Measurements from ENCODE around the gene KCNAB2.

DNA sequence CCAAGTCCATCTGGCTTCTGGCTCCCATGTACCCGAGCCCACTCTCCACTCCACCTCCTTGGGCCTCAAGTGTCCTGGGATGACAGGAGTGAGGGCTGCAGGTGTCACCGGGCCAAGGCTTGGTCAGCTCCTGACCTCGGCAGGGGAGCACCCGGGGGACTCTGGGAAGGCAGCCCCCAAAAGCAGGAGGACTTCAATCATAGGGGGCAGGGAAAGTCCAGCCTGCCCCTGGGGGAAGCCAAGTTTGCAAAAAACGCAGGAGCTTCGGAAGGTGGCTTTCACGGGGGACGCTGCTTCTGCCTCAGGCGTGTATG is 56.8 kb downstream of the KCNAB2 start:
- no peak for TF ChIP-seq ESRRG (CRISPR knock-in tag; IDR thresholded peaks at IDR 0.05)
- no peak for TF ChIP-seq ZFP30 (CRISPR knock-in tag; IDR thresholded peaks at IDR 0.05)
- TF ChIP-seq TCF4 (CRISPR knock-in tag; IDR thresholded peaks at IDR 0.05; ENCODE audit: borderline replicate concordance), result no peak
- TF ChIP-seq, protein P1, sequence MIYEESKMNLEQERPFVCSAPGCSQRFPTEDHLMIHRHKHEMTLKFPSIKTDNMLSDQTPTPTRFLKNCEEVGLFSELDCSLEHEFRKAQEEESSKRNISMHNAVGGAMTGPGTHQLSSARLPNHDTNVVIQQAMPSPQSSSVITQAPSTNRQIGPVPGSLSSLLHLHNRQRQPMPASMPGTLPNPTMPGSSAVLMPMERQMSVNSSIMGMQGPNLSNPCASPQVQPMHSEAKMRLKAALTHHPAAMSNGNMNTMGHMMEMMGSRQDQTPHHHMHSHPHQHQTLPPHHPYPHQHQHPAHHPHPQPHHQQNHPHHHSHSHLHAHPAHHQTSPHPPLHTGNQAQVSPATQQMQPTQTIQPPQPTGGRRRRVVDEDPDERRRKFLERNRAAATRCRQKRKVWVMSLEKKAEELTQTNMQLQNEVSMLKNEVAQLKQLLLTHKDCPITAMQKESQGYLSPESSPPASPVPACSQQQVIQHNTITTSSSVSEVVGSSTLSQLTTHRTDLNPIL (CRISPR knock-in tag; IDR thresholded peaks at IDR 0.05; ENCODE audit: low read depth), result no peak
- TF ChIP-seq GLIS3 (CRISPR knock-in tag; IDR thresholded peaks at IDR 0.05), result no peak
- TF ChIP-seq, protein P2, sequence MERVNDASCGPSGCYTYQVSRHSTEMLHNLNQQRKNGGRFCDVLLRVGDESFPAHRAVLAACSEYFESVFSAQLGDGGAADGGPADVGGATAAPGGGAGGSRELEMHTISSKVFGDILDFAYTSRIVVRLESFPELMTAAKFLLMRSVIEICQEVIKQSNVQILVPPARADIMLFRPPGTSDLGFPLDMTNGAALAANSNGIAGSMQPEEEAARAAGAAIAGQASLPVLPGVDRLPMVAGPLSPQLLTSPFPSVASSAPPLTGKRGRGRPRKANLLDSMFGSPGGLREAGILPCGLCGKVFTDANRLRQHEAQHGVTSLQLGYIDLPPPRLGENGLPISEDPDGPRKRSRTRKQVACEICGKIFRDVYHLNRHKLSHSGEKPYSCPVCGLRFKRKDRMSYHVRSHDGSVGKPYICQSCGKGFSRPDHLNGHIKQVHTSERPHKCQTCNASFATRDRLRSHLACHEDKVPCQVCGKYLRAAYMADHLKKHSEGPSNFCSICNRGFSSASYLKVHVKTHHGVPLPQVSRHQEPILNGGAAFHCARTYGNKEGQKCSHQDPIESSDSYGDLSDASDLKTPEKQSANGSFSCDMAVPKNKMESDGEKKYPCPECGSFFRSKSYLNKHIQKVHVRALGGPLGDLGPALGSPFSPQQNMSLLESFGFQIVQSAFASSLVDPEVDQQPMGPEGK (CRISPR knock-in tag; IDR thresholded peaks at IDR 0.05; ENCODE audit: borderline replicate concordance), result no peak
- no peak for TF ChIP-seq PPARA (CRISPR knock-in tag; IDR thresholded peaks at IDR 0.05; ENCODE audit: borderline replicate concordance)
- no peak for TF ChIP-seq CSDC2 (CRISPR knock-in tag; IDR thresholded peaks at IDR 0.05)

All from SK-N-SH treated with all-trans-retinoic acid at 6 μM for 48 hours (cell line).